ENCODE data around the gene IL31RA.

Gene IL31RA

GRCh38 chr5:55817030-55817429 lies 34.1 kb upstream of the IL31RA start:
- H3K4me3 ChIP-seq (ENCODE audit: low read length), result no peak overlapping the region
- H3K4me1 ChIP-seq (ENCODE audit: control insufficient read depth, low read length), result no peaks in the 10 kb centered on the region
- no peaks in the 10 kb centered on the region for H3K79me2 ChIP-seq (ENCODE audit: control insufficient read depth, low read length)
- H3F3A ChIP-seq (ENCODE audit: control insufficient read depth, insufficient read depth), result no peaks in the 10 kb centered on the region
- TF ChIP-seq CTCF (IDR thresholded peaks at IDR 0.05; ENCODE audit: low read depth, low read length, poor library complexity, severe bottlenecking), result no peak
- no peak for TF ChIP-seq EZH2phosphoT487 (IDR thresholded peaks at IDR 0.05; ENCODE audit: borderline replicate concordance, low read length)
- no peaks in the 10 kb centered on the region for H4K20me1 ChIP-seq (ENCODE audit: control insufficient read depth, insufficient read depth, low read depth, low read length)
- no peaks in the 10 kb centered on the region for H3K9me3 ChIP-seq (ENCODE audit: control insufficient read depth, insufficient read depth, low read length)
- no peaks in the 10 kb centered on the region for H3K9me2 ChIP-seq (replicated peaks; ENCODE audit: control insufficient read depth, low read length)
- no peak overlapping the region for H3K27ac ChIP-seq (ENCODE audit: low read depth, low read length)
- H3K36me3 ChIP-seq (ENCODE audit: control insufficient read depth, low read length), result no peaks in the 10 kb centered on the region
- H3K27me3 ChIP-seq (ENCODE audit: control insufficient read depth, low read length), result 0 out of 2 replicates have a peak, but pooled peaks cover 7% of the 10 kb centered on the region
- no peak overlapping the region for H3K4me2 ChIP-seq (ENCODE audit: low read length)

DNA sequence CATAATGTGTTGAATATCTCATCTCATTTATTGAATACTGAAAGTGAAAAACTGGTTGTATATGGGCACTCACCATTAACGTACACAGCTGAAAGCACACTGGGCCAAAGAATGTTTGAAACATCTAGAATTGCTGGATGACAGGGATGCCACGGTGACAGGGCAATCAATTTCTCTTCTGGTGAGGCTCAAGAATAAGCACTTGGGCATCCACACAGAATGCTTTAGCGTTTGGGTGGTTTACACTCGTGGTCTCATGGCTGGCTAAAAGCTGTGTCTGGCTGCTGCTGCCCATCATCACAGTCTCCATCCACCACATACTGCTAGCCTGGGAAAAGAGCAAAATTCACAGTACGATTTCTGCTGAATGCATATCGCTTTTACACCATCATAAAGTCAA lies 30.7 kb upstream of the IL31RA start:
- no peaks in the 10 kb centered on the region for H3K79me2 ChIP-seq (ENCODE audit: control insufficient read depth, low read length)

GRCh38 chr5:55821731-55822512 lies 29.2 kb upstream of the IL31RA start:
- H3K27ac ChIP-seq (ENCODE audit: low read depth, low read length), result no peak overlapping the region
- no peak for TF ChIP-seq CTCF (IDR thresholded peaks at IDR 0.05; ENCODE audit: low read depth, low read length, poor library complexity, severe bottlenecking)
- TF ChIP-seq EZH2phosphoT487 (IDR thresholded peaks at IDR 0.05; ENCODE audit: borderline replicate concordance, low read length), result no peak
- H3K27me3 ChIP-seq (ENCODE audit: control insufficient read depth, low read length), result 0 out of 2 replicates have a peak, but pooled peaks cover 3% of the 10 kb centered on the region
- H4K20me1 ChIP-seq (ENCODE audit: control insufficient read depth, insufficient read depth, low read depth, low read length), result no peaks in the 10 kb centered on the region
- H3K9me3 ChIP-seq (ENCODE audit: control insufficient read depth, insufficient read depth, low read length), result no peaks in the 10 kb centered on the region
- H3K4me2 ChIP-seq (ENCODE audit: low read length), result no peak overlapping the region
- H3F3A ChIP-seq (ENCODE audit: control insufficient read depth, insufficient read depth), result no peaks in the 10 kb centered on the region
- H3K36me3 ChIP-seq (ENCODE audit: control insufficient read depth, low read length), result no peaks in the 10 kb centered on the region
- no peaks in the 10 kb centered on the region for H3K4me1 ChIP-seq (ENCODE audit: control insufficient read depth, low read length)
- no peaks in the 10 kb centered on the region for H3K9me2 ChIP-seq (replicated peaks; ENCODE audit: control insufficient read depth, low read length)
- H3K79me2 ChIP-seq (ENCODE audit: control insufficient read depth, low read length), result no peaks in the 10 kb centered on the region
- no peak overlapping the region for H3K4me3 ChIP-seq (ENCODE audit: low read length)

More for the DNA sequence above, 30.7 kb upstream of the IL31RA start:
- no peaks in the 10 kb centered on the region for H3K9me3 ChIP-seq (ENCODE audit: control insufficient read depth, insufficient read depth, low read length)
- no peak overlapping the region for H3K4me3 ChIP-seq (ENCODE audit: low read length)
- 0 out of 2 replicates have a peak, but pooled peaks cover 3% of the 10 kb centered on the region for H3K27me3 ChIP-seq (ENCODE audit: control insufficient read depth, low read length)
- H3K36me3 ChIP-seq (ENCODE audit: control insufficient read depth, low read length), result no peaks in the 10 kb centered on the region
- H3F3A ChIP-seq (ENCODE audit: control insufficient read depth, insufficient read depth), result no peaks in the 10 kb centered on the region
- H3K9me2 ChIP-seq (replicated peaks; ENCODE audit: control insufficient read depth, low read length), result no peaks in the 10 kb centered on the region
- H4K20me1 ChIP-seq (ENCODE audit: control insufficient read depth, insufficient read depth, low read depth, low read length), result no peaks in the 10 kb centered on the region
- TF ChIP-seq CTCF (IDR thresholded peaks at IDR 0.05; ENCODE audit: low read depth, low read length, poor library complexity, severe bottlenecking), result no peak
- TF ChIP-seq EZH2phosphoT487 (IDR thresholded peaks at IDR 0.05; ENCODE audit: borderline replicate concordance, low read length), result no peak
- no peak overlapping the region for H3K4me2 ChIP-seq (ENCODE audit: low read length)
- no peaks in the 10 kb centered on the region for H3K4me1 ChIP-seq (ENCODE audit: control insufficient read depth, low read length)
- H3K27ac ChIP-seq (ENCODE audit: low read depth, low read length), result no peak overlapping the region
